H9 (cell line): Measurements from ENCODE around the gene DTD1. TPM values are rescaled to one million over a fixed set of nuclear protein-coding genes. Genes with fewer than 3 reads are reported as not detected.

ENCODE experiments used
- DNase-seq: peaks from one replicate; pipeline ENCODE4 v3.0.0-alpha.2; 2017
- H2AFZ ChIP-seq: one replicate; pipeline ENCODE4 v1.6.1; 2013; ENCODE audit warnings: mild to moderate bottlenecking, low read length, control low read depth, moderate library complexity
- H2AK5ac ChIP-seq: 2 replicates; pipeline ENCODE4 v1.6.1; 2013; ENCODE audit warnings: low read length, control low read depth, mixed read lengths; ENCODE audit not compliant: insufficient read length
- H2BK120ac ChIP-seq: one replicate; pipeline ENCODE4 v1.6.1; 2013; ENCODE audit warnings: low read depth, mild to moderate bottlenecking, low read length, control low read depth, inconsistent platforms; ENCODE audit not compliant: poor library complexity, severe bottlenecking
- H2BK12ac ChIP-seq: 2 replicates; pipeline ENCODE4 v1.6.1; 2013; ENCODE audit warnings: low read length, control low read depth, mixed read lengths, low read depth; ENCODE audit not compliant: insufficient read length
- H2BK15ac ChIP-seq: 2 replicates; pipeline ENCODE4 v1.6.1; 2013; ENCODE audit warnings: low read depth, low read length, control low read depth
- H2BK20ac ChIP-seq: one replicate; pipeline ENCODE4 v1.6.1; 2013; ENCODE audit warnings: low read depth, mild to moderate bottlenecking, low read length, control low read depth, inconsistent platforms; ENCODE audit not compliant: poor library complexity, severe bottlenecking
- H2BK5ac ChIP-seq: 2 replicates; pipeline ENCODE4 v1.6.1; 2013; ENCODE audit warnings: low read length, control low read depth, mixed read lengths; ENCODE audit not compliant: insufficient read length
- H3K14ac ChIP-seq: 2 replicates; pipeline ENCODE4 v1.6.1; 2013; ENCODE audit warnings: low read length, control low read depth; ENCODE audit not compliant: insufficient read depth
- H3K18ac ChIP-seq: 2 replicates; pipeline ENCODE4 v1.6.1; 2013; ENCODE audit warnings: low read depth, mild to moderate bottlenecking, mixed read lengths, low read length, control low read depth; ENCODE audit not compliant: insufficient read length
- H3K23ac ChIP-seq: 2 replicates; pipeline ENCODE4 v1.6.1; 2013; ENCODE audit warnings: low read length, control low read depth, mixed read lengths, low read depth; ENCODE audit not compliant: insufficient read length
- H3K23me2 ChIP-seq: 2 replicates; pipeline ENCODE4 v1.6.1; 2013; ENCODE audit warnings: low read depth, mild to moderate bottlenecking, mixed read lengths, low read length, control low read depth; ENCODE audit not compliant: insufficient read length, poor library complexity, severe bottlenecking
- H3K27ac ChIP-seq: 2 replicates; pipeline ENCODE4 v1.5.1; 2013; ENCODE audit warnings: low read length, control low read depth, mixed read lengths, low read depth; ENCODE audit not compliant: insufficient read length
- H3K27me3 ChIP-seq: 2 replicates; pipeline ENCODE4 v1.6.1; 2013; ENCODE audit warnings: low read length, control low read depth, inconsistent platforms; ENCODE audit not compliant: insufficient read depth
- H3K4ac ChIP-seq: 2 replicates; pipeline ENCODE4 v1.6.1; 2013; ENCODE audit warnings: low read depth, mild to moderate bottlenecking, control low read depth, inconsistent platforms, low read length, moderate library complexity
- H3K4me1 ChIP-seq: 2 replicates; pipeline ENCODE4 v1.6.1; 2013; ENCODE audit warnings: low read length, control low read depth, inconsistent platforms; ENCODE audit not compliant: insufficient read depth
- H3K4me2 ChIP-seq: 2 replicates; pipeline ENCODE4 v1.6.1; 2013; ENCODE audit warnings: low read length, control low read depth, mixed read lengths; ENCODE audit not compliant: insufficient read length, insufficient read depth
- H3K56ac ChIP-seq: 2 replicates; pipeline ENCODE4 v1.6.1; 2013; ENCODE audit warnings: low read depth, mild to moderate bottlenecking, mixed read lengths, low read length, control low read depth; ENCODE audit not compliant: insufficient read length
- H3K79me1 ChIP-seq: 2 replicates; pipeline ENCODE4 v1.6.1; 2013; ENCODE audit warnings: low read depth, mild to moderate bottlenecking, moderate library complexity, low read length, control low read depth, inconsistent platforms; ENCODE audit not compliant: insufficient read depth, poor library complexity, severe bottlenecking
- H3K79me2 ChIP-seq: 2 replicates; pipeline ENCODE4 v1.6.1; 2013; ENCODE audit warnings: low read length, control low read depth, inconsistent platforms; ENCODE audit not compliant: insufficient read depth
- H3K9ac ChIP-seq: 2 replicates; pipeline ENCODE4 v1.6.1; 2013; ENCODE audit warnings: low read length, control low read depth, mixed read lengths; ENCODE audit not compliant: insufficient read length; ENCODE audit errors: extremely low read depth
- H3K9me3 ChIP-seq: one replicate; pipeline ENCODE4 v1.6.1; 2013; ENCODE audit warnings: low read depth, low read length, inconsistent platforms; ENCODE audit not compliant: control insufficient read depth
- H3T11ph ChIP-seq: one replicate; pipeline ENCODE4 v1.6.1; 2013; ENCODE audit warnings: mild to moderate bottlenecking, low read length, control low read depth, inconsistent platforms
- H4K20me1 ChIP-seq: one replicate; pipeline ENCODE4 v1.6.1; 2013; ENCODE audit not compliant: control insufficient read depth, insufficient read length, insufficient read depth
- H4K5ac ChIP-seq: 2 replicates; pipeline ENCODE4 v1.6.1; 2013; ENCODE audit warnings: low read depth, mild to moderate bottlenecking, mixed read lengths, low read length, control low read depth; ENCODE audit not compliant: insufficient read length
- H4K8ac ChIP-seq: replicated peaks from 2 replicates; pipeline ENCODE4 v1.6.1; 2013; ENCODE audit warnings: low read length, control low read depth, mixed read lengths, low read depth; ENCODE audit not compliant: insufficient read length
- H4K91ac ChIP-seq: 2 replicates; pipeline ENCODE4 v1.6.1; 2013; ENCODE audit warnings: low read depth, mild to moderate bottlenecking, moderate library complexity, mixed read lengths, low read length, control low read depth; ENCODE audit not compliant: insufficient read length
- H3K27ac Mint-ChIP-seq, 3 experiments: 2 replicates in 2 of 3; 3 replicates in 1 of 3; pipeline ENCODE4 v1.8.0; 2020 to 2021; ENCODE audit warnings: mixed read lengths in 3 of 3, mild to moderate bottlenecking in 1 of 3, moderate library complexity in 1 of 3
- H3K27me3 Mint-ChIP-seq: 2 replicates; pipeline ENCODE4 v1.8.0; 2021; ENCODE audit warnings: low read depth, mild to moderate bottlenecking, moderate library complexity, mixed read lengths
- H3K36me3 Mint-ChIP-seq, 3 experiments: 2 replicates in 2 of 3; 3 replicates in 1 of 3; pipeline ENCODE4 v1.8.0; 2020 to 2021; ENCODE audit warnings: low read depth in 3 of 3, mixed read lengths in 3 of 3; ENCODE audit not compliant: insufficient read depth in 1 of 3
- H3K4me1 Mint-ChIP-seq, 2 experiments: 2 replicates each; pipeline ENCODE4 v1.8.0; 2020; ENCODE audit warnings: mixed read lengths in 2 of 2
- H3K4me3 Mint-ChIP-seq, 2 experiments: 2 replicates in 1 of 2; 3 replicates in 1 of 2; pipeline ENCODE4 v1.8.0; 2020 to 2021; ENCODE audit warnings: mild to moderate bottlenecking in 2 of 2, mixed read lengths in 2 of 2, moderate library complexity in 1 of 2
- H3K9me3 Mint-ChIP-seq, 2 experiments: 2 replicates in 1 of 2; 3 replicates in 1 of 2; pipeline ENCODE4 v1.8.0; 2020; ENCODE audit warnings: mild to moderate bottlenecking in 2 of 2, mixed read lengths in 2 of 2, moderate library complexity in 1 of 2
- CTCF ChIP-seq: fragments of 200-600 bp; sonication (generic); conservative IDR thresholded peaks from 3 replicates; pipeline ENCODE4 v1.8.0; 2021; ENCODE audit warnings: antibody characterized with exemption, mild to moderate bottlenecking
- WGBS: extraction: QIAGEN DNeasy Blood & Tissue Kit; methylation state at CpG from one replicate; pipeline ENCODE4 v1.1.7; 2013; ENCODE audit warnings: missing lambda C conversion rate, low lambda C conversion rate, mixed read lengths; ENCODE audit not compliant: insufficient read length; ENCODE audit errors: extremely low coverage; 5-methylcytosine and 5-hydroxymethylcytosine counted together
- total RNA-seq: library from RNA; stranded (reverse); gene quantifications from 2 replicates; pipeline ENCODE4 v1.2.1, GENCODE V29; 2021

The DTD1 gene
- total RNA-seq, 1 experiment from 2014 or later: 62.0 TPM

DNA sequence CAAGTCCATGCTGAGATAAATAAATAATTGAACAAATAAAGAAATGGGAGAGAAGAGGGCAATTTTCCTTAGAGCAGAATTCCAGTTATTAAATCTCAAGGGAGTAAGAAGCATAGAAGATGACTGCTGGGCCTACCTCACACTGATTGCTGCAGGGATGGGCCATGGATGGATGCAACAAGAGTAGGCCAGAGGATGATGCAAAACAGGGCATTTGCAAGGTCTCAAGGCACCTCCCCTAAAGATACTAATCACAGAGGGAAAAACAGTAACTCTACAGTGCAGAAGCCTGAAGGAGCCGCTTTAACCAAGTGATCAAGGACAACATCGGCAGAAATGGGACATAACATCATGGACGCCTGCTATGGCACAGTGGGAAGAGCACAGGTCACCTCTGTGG is 224.1 kb downstream of the DTD1 start:
- H3K79me1 ChIP-seq: no peaks in the 10 kb centered on the region
- H2BK5ac ChIP-seq: no peak overlapping the region
- no peak overlapping the region for H3K27ac ChIP-seq
- Mint-ChIP-seq H3K27ac (no peak overlapping the region), H3K4me1 (no peaks in the 10 kb centered on the region), H3K27me3 (peaks cover 8% of the 10 kb centered on the region), H3K9me3 (no peaks in the 10 kb centered on the region), H3K36me3 (no peaks in the 10 kb centered on the region), H3K4me3 (no peak overlapping the region)
- H2BK20ac ChIP-seq: no peak overlapping the region
- TF ChIP-seq CTCF: no peak
- H3K79me2 ChIP-seq: no peaks in the 10 kb centered on the region
- H4K8ac ChIP-seq: no peak overlapping the region
- H2BK120ac ChIP-seq: no peak overlapping the region
- H3K9ac ChIP-seq: no peak overlapping the region
- no peaks in the 10 kb centered on the region for H3K9me3 ChIP-seq
- DNase-seq: no peak
- H2BK15ac ChIP-seq: no peak overlapping the region
- H3K4ac ChIP-seq: no peak overlapping the region
- H4K5ac ChIP-seq: no peak overlapping the region
- H4K91ac ChIP-seq: no peak overlapping the region
- no peak overlapping the region for H3K18ac ChIP-seq
- H3K27me3 ChIP-seq: no peaks in the 10 kb centered on the region
- no peaks in the 10 kb centered on the region for H3K23me2 ChIP-seq
- no peak overlapping the region for H2AK5ac ChIP-seq
- H3K14ac ChIP-seq: no peak overlapping the region
- H3K23ac ChIP-seq: no peak overlapping the region
- H2AFZ ChIP-seq: no peak overlapping the region
- no peaks in the 10 kb centered on the region for H4K20me1 ChIP-seq
- no CpG with 5 or more reads among the region's 3 CpGs for WGBS
- H3K56ac ChIP-seq: no peak overlapping the region
- H3K4me2 ChIP-seq: no peak overlapping the region
- H2BK12ac ChIP-seq: no peak overlapping the region
- H3T11ph ChIP-seq: no peak overlapping the region
- no peaks in the 10 kb centered on the region for H3K4me1 ChIP-seq
